Nephron progenitor cell (in vitro differentiated cells): Measurements from ENCODE around the gene AFDN.

ENCODE experiments used
- DNase-seq: peaks from one replicate; pipeline ENCODE4 v3.0.0; 2021
- H3K27ac Mint-ChIP-seq: 2 replicates; pipeline ENCODE4 v1.8.0; 2021; ENCODE audit warnings: mild to moderate bottlenecking, moderate library complexity, mixed read lengths
- H3K27me3 Mint-ChIP-seq: 2 replicates; pipeline ENCODE4 v1.8.0; 2021; ENCODE audit warnings: mild to moderate bottlenecking, low read depth, mixed read lengths; ENCODE audit not compliant: poor library complexity
- H3K36me3 Mint-ChIP-seq: 2 replicates; pipeline ENCODE4 v1.8.0; 2021; ENCODE audit warnings: low read depth, mixed read lengths
- H3K4me1 Mint-ChIP-seq: 2 replicates; pipeline ENCODE4 v1.8.0; 2021; ENCODE audit warnings: mixed read lengths
- H3K4me3 Mint-ChIP-seq: 2 replicates; pipeline ENCODE4 v1.8.0; 2021; ENCODE audit warnings: mild to moderate bottlenecking, moderate library complexity, mixed read lengths
- H3K9me3 Mint-ChIP-seq: 2 replicates; pipeline ENCODE4 v1.8.0; 2021; ENCODE audit warnings: mild to moderate bottlenecking, moderate library complexity, mixed read lengths
- TF ChIP-seq, protein P1 (sequence below): fragments of 200-600 bp; sonication (generic); IDR thresholded peaks from 2 replicates; pipeline ENCODE4 v1.5.0; 2021; ENCODE audit warnings: antibody characterized with exemption

Gene AFDN

DNA sequence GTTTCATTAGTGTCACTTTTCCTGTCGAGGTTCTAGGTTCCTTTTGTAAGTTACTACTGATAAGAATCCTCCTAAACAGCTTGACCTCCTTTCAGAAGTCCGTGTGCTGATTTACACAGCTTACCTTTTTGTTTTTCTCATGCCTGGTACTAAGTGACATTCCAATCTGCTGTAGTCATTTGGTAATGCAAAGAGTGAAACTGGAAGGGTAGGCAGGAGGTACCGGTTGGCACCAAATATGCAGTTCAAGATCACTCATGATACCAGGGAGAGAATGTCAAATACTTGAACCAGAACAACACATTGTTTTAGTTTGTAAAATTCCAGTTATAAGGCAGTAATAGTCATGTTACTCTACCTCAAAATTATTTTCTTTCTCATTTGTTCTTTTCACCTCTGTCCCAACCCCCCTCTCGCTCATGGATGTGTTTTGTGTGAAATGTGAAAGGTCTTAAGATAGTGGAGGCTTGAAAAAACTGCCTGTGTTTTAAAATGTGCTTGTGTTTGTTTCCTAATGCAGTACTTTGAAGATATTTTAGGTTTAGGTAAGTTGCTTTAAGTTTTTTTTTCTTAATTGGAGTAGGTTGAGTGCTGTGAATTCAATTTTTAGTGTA, 23.2 kb downstream of the AFDN start:
- Mint-ChIP-seq H3K9me3 (peaks cover 13% of the 10 kb centered on the region), H3K36me3 (peaks cover 13% of the 10 kb centered on the region), H3K4me3 (no peak overlapping the region), H3K4me1 (peaks cover 58% of the 10 kb centered on the region), H3K27me3 (no peaks in the 10 kb centered on the region), H3K27ac (peak overlapping the region; percentile 86)
- TF ChIP-seq, protein P1, sequence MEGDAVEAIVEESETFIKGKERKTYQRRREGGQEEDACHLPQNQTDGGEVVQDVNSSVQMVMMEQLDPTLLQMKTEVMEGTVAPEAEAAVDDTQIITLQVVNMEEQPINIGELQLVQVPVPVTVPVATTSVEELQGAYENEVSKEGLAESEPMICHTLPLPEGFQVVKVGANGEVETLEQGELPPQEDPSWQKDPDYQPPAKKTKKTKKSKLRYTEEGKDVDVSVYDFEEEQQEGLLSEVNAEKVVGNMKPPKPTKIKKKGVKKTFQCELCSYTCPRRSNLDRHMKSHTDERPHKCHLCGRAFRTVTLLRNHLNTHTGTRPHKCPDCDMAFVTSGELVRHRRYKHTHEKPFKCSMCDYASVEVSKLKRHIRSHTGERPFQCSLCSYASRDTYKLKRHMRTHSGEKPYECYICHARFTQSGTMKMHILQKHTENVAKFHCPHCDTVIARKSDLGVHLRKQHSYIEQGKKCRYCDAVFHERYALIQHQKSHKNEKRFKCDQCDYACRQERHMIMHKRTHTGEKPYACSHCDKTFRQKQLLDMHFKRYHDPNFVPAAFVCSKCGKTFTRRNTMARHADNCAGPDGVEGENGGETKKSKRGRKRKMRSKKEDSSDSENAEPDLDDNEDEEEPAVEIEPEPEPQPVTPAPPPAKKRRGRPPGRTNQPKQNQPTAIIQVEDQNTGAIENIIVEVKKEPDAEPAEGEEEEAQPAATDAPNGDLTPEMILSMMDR, result no peak
- no peak for DNase-seq

DNA sequence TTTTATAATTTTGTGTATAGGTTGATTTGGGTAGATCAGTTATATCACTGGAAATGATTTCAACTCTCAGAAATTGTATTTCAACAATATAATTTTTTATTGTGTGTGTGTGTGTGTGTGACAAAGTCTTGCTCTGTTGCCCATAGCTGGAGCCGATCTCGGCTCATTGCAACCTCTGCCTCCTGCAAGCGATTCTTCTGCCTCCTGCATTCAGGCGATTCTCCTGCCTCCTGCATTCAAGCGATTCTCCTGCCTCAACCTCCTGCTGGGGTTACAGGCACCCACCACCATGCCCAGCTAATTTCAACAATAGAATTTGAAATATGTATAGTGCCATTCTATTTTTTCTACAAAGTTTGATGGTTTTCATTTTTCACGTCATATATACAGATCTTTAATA, 24.1 kb downstream of the AFDN start:
- Mint-ChIP-seq H3K4me3 (no peak overlapping the region), H3K9me3 (peaks cover 13% of the 10 kb centered on the region), H3K27ac (peak overlapping the region; percentile 95), H3K27me3 (no peaks in the 10 kb centered on the region), H3K36me3 (peaks cover 13% of the 10 kb centered on the region), H3K4me1 (peaks cover 54% of the 10 kb centered on the region)
- TF ChIP-seq, protein P1, result no peak
- DNase-seq, result no peak

DNA sequence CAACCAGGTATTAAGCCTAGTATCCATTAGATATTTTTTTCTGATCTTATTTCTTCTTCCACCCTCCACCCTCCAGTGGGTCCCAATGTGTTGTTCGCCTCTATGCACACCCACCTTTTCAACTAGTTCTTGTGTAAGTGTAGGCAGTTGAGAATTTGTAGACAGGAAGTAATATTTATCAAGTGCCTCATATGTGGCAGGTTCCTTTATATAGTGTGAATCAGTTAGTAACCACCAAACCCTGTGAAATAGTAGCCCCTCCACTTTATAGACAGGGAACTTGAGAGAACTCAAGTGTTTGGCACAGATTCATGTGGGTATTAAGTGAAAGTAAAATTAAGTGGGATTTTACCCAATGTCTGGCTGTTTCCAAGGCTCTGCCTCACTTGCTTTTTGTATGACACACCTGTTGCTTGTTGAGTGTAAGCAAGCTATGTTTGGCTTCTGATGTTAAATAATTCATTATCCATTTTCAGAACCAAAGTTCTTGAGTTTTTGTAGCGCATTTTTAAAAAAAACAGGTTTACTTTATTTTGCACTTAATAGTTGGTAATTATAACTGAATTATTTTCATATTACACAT, 24.8 kb downstream of the AFDN start:
- Mint-ChIP-seq H3K27ac (no peak overlapping the region), H3K36me3 (peaks cover 13% of the 10 kb centered on the region), H3K27me3 (no peaks in the 10 kb centered on the region)

DNA sequence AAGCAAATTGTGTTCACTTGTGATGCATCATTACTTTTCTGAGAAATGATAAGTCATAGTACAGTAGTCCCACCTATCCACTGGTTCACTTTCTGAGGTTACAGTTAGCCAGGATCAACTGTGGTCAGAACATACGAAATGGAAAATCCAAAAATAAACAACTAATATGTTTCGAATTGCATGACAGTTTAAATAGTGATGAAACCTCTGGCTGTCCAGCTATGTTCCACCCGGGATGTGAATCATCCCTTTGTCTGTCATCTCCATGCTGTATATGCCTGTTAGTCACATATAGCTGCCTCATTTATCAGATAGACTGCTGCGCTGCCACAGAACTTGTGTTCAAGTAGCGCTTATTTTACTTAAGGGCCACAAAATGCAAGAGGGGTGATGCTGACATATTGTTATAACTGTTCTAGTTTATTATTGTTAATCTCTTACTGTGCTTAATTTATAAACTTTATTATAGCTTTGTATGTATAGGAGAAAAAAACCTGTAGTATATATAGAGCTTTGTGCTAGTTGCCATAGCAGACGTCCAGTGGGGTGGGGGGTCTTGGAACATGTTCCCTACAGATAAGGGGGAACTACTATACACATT, 29.2 kb downstream of the AFDN start:
- TF ChIP-seq, protein P1, result no peak
- Mint-ChIP-seq H3K4me3 (no peak overlapping the region), H3K27ac (no peak overlapping the region), H3K36me3 (peaks cover 13% of the 10 kb centered on the region), H3K4me1 (peaks cover 48% of the 10 kb centered on the region), H3K27me3 (no peaks in the 10 kb centered on the region), H3K9me3 (peaks cover 13% of the 10 kb centered on the region)
- no peak for DNase-seq

More for the DNA sequence above, 24.8 kb downstream of the AFDN start:
- H3K9me3 Mint-ChIP-seq, result peaks cover 13% of the 10 kb centered on the region
- peaks cover 49% of the 10 kb centered on the region for H3K4me1 Mint-ChIP-seq
- no peak overlapping the region for H3K4me3 Mint-ChIP-seq
- no peak for DNase-seq
- TF ChIP-seq, protein P1, result no peak

DNA sequence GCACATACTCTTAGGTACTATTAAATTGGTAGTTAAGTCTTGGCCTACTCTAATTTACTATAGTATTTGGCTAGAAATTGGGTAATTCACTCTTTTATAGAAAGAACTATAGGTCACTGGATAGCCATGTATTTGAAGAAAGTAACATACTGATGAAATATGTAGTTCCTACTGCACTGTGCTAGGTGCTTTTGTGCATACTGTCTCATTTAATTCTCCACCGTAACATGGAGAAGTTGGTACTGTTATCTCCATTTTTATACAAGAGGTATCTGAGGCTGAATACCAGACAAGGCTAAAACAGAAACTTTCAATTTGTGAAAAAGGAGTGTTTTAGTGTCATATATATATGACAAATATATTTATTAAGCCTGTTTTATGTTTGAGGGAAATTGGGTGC, 29.8 kb downstream of the AFDN start:
- Mint-ChIP-seq H3K27ac (no peak overlapping the region), H3K27me3 (no peaks in the 10 kb centered on the region), H3K4me3 (no peak overlapping the region), H3K36me3 (peaks cover 13% of the 10 kb centered on the region), H3K4me1 (peaks cover 47% of the 10 kb centered on the region), H3K9me3 (peaks cover 13% of the 10 kb centered on the region)
- DNase-seq, result no peak
- TF ChIP-seq, protein P1, result no peak
